A549 (cell line): ENCODE measurements around the gene HBG2. TPM values are rescaled to one million over a fixed set of nuclear protein-coding genes. Genes with fewer than 3 reads are reported as not detected.
"Not testable (repeated sequence)": the region's sequence is repeated elsewhere in the genome, so short reads cannot be mapped to it uniquely, and the experiment has no call there.

ENCODE experiments used
- ATAC-seq, 2 experiments: fragments of 200-7000 bp in 1 of 2; fragments of >200 bp in 1 of 2; cut with Nextera tagmentation in 1 of 2; cut with Tn5 transposase in 1 of 2; 3 replicates each; pipeline versions ENCODE4 v1.8.0 to v1.9.1; 2018 to 2020; ENCODE audit warnings: mild to moderate bottlenecking in 1 of 2, moderate library complexity in 1 of 2
- CTCF ChIA-PET: fragments of 300-600 bp; sonication (Branson Sonifier 250); formaldehyde crosslinking; extraction: SDS; loops from one replicate; lab custom pipeline; 2021; ENCODE audit warnings: antibody characterized with exemption, inconsistent platforms; lab: Yijun Ruan, JAX
- POLR2A ChIA-PET: fragments of 350-600 bp; formaldehyde crosslinking; extraction: SDS; loops from one replicate; lab custom pipeline; 2021; ENCODE audit warnings: antibody characterized with exemption, inconsistent platforms; lab: Yijun Ruan, JAX
- DNase-seq, 2 experiments: peaks; one replicate each; pipeline versions ENCODE4 v3.0.0 to v3.0.0-alpha.2; 2011 to 2016; ENCODE audit warnings: low read depth in 1 of 2, low spot score in 1 of 2
- FAIRE-seq: peaks from 2 replicates; lab custom pipeline; 2011; peaks lifted over from hg19 to GRCh38; lab: Jason Lieb, UNC
- H3K27ac ChIP-seq, 2 experiments: fragments of >200 bp; sonication (Bioruptor Twin); formaldehyde crosslinking; 3 replicates each; pipeline ENCODE4 v1.5.1; 2016 to 2017
- H3K4me1 ChIP-seq: fragments of >200 bp; sonication (Bioruptor Twin); formaldehyde crosslinking; 3 replicates; pipeline ENCODE4 v1.6.1; 2016
- H3K4me2 ChIP-seq: fragments of >200 bp; sonication (Bioruptor Twin); formaldehyde crosslinking; 3 replicates; pipeline ENCODE4 v1.6.1; 2016
- H3K4me3 ChIP-seq: fragments of >200 bp; sonication (Bioruptor Twin); formaldehyde crosslinking; 3 replicates; pipeline ENCODE4 v1.5.1; 2016
- H3K9me3 ChIP-seq: fragments of >200 bp; sonication (Bioruptor Twin); formaldehyde crosslinking; 3 replicates; pipeline ENCODE4 v1.6.1; 2016
- CBX2 ChIP-seq: fragments of 200-600 bp; sonication (generic); IDR thresholded peaks from 2 replicates; pipeline ENCODE4 v1.6.1; 2016; ENCODE audit warnings: low read depth, mild to moderate bottlenecking, borderline replicate concordance
- CBX8 ChIP-seq: fragments of 200-600 bp; sonication (generic); IDR thresholded peaks from 2 replicates; pipeline ENCODE4 v1.6.1; 2016
- CHD4 ChIP-seq: fragments of 200-600 bp; sonication (generic); IDR thresholded peaks from 2 replicates; pipeline ENCODE4 v1.6.1; 2016; ENCODE audit warnings: antibody characterized with exemption, mild to moderate bottlenecking, borderline replicate concordance
- ESRRA ChIP-seq: fragments of 150-350 bp; IDR thresholded peaks from 2 replicates; pipeline ENCODE4 v1.6.1; 2014; ENCODE audit warnings: mild to moderate bottlenecking, low read length, borderline replicate concordance
- FOSB ChIP-seq: fragments of 250-450 bp; sonication (Bioruptor Pico); IDR thresholded peaks from 2 replicates; pipeline ENCODE4 v1.5.0; 2020; ENCODE audit warnings: mild to moderate bottlenecking, moderate library complexity
- FOXS1 ChIP-seq: fragments of 250-450 bp; sonication (Bioruptor Pico); IDR thresholded peaks from 2 replicates; pipeline ENCODE4 v1.5.0; 2020; ENCODE audit warnings: mild to moderate bottlenecking, moderate library complexity
- HOXA7 ChIP-seq: fragments of 250-450 bp; sonication (Bioruptor Pico); IDR thresholded peaks from 2 replicates; pipeline ENCODE4 v1.5.0; 2020; ENCODE audit warnings: mild to moderate bottlenecking, moderate library complexity
- HOXB13 ChIP-seq: fragments of 250-450 bp; sonication (Bioruptor Pico); IDR thresholded peaks from 2 replicates; pipeline ENCODE4 v1.5.0; 2020; ENCODE audit warnings: low read depth, mild to moderate bottlenecking, moderate library complexity
- MAZ ChIP-seq: fragments of 150-350 bp; IDR thresholded peaks from 2 replicates; pipeline ENCODE4 v1.6.1; 2014; ENCODE audit warnings: antibody characterized with exemption, low read depth, low read length, borderline replicate concordance
- MYC ChIP-seq: IDR thresholded peaks from 2 replicates; pipeline ENCODE4 v1.6.1; 2012; ENCODE audit warnings: mild to moderate bottlenecking, inconsistent platforms, low read length, improper control_type of control experiment, borderline replicate concordance
- NPAS2 ChIP-seq: fragments of 250-450 bp; sonication (Bioruptor Pico); IDR thresholded peaks from 2 replicates; pipeline ENCODE4 v1.8.0; 2022; ENCODE audit warnings: mild to moderate bottlenecking, moderate library complexity, borderline replicate concordance
- PHF8 ChIP-seq: fragments of 200-600 bp; sonication (generic); IDR thresholded peaks from 2 replicates; pipeline ENCODE4 v1.6.1; 2016; ENCODE audit warnings: low read depth, mild to moderate bottlenecking, antibody characterized with exemption, moderate library complexity, borderline replicate concordance
- RAD21 ChIP-seq, 2 experiments: fragments of >200 bp in 1 of 2; sonication (Bioruptor Twin) in 1 of 2; formaldehyde crosslinking in 1 of 2; IDR thresholded peaks in 1 of 2; conservative IDR thresholded peaks in 1 of 2; 2 replicates in 1 of 2; 3 replicates in 1 of 2; pipeline ENCODE4 v1.6.1; 2012 to 2018; ENCODE audit warnings: inconsistent platforms in 1 of 2
- RCOR1 ChIP-seq: fragments of 150-350 bp; IDR thresholded peaks from 2 replicates; pipeline ENCODE4 v1.6.1; 2014; ENCODE audit warnings: antibody characterized with exemption, low read length, low read depth
- RFX5 ChIP-seq: fragments of 450-650 bp; IDR thresholded peaks from 2 replicates; pipeline ENCODE4 v1.7.1; 2014; ENCODE audit warnings: antibody characterized with exemption, mild to moderate bottlenecking, moderate library complexity
- TP53 ChIP-seq: fragments of 250-450 bp; sonication (Bioruptor Pico); IDR thresholded peaks from 2 replicates; pipeline ENCODE4 v1.5.0; 2021; ENCODE audit warnings: mild to moderate bottlenecking, moderate library complexity
- ZC3H11A ChIP-seq: fragments of 450-650 bp; IDR thresholded peaks from 2 replicates; pipeline ENCODE4 v1.6.1; 2014; ENCODE audit warnings: antibody characterized with exemption, mild to moderate bottlenecking
- ZFP36 ChIP-seq: fragments of 450-650 bp; IDR thresholded peaks from 2 replicates; pipeline ENCODE4 v1.6.1; 2014; ENCODE audit warnings: borderline replicate concordance; ENCODE audit not compliant: partially characterized antibody
- WGBS: methylation state at CpG from one replicate; pipeline ENCODE4 v1.1.6; 2017; ENCODE audit errors: missing lambda C conversion rate; 5-methylcytosine and 5-hydroxymethylcytosine counted together
- polyA plus RNA-seq, 4 experiments: library from polyadenylated mRNA; depleted of rRNA in 3 of 4; stranded (reverse); fragments of >200 nt; fragmentation: RNase III in 1 of 4; extraction: RNeasy Plus Mini Kit Qiagen cat#74134 plus additional on column Dnase treatment in 1 of 4; gene quantifications; 2 replicates in 3 of 4; 3 replicates in 1 of 4; pipeline ENCODE4 v1.2.3, GENCODE V29; 2011 to 2017
- TF ChIP-seq, protein P1 (sequence below): fragments of >200 bp; sonication (Bioruptor Twin); formaldehyde crosslinking; IDR thresholded peaks from 3 replicates; pipeline ENCODE4 v1.5.1; 2016
- TF ChIP-seq, protein P2 (sequence below): fragments of 250-450 bp; sonication (Bioruptor Pico); IDR thresholded peaks from 2 replicates; pipeline ENCODE4 v1.5.0; 2020; ENCODE audit warnings: low read depth, mild to moderate bottlenecking, moderate library complexity
- TF ChIP-seq, protein P3 (sequence below): fragments of 200-600 bp; sonication (generic); IDR thresholded peaks from 2 replicates; pipeline ENCODE4 v1.6.1; 2016; ENCODE audit warnings: antibody characterized with exemption, mild to moderate bottlenecking, moderate library complexity

Gene HBG2
- polyA plus RNA-seq, 2 of the 4 experiments (the other 2 are of a cell fraction): not detected

DNA sequence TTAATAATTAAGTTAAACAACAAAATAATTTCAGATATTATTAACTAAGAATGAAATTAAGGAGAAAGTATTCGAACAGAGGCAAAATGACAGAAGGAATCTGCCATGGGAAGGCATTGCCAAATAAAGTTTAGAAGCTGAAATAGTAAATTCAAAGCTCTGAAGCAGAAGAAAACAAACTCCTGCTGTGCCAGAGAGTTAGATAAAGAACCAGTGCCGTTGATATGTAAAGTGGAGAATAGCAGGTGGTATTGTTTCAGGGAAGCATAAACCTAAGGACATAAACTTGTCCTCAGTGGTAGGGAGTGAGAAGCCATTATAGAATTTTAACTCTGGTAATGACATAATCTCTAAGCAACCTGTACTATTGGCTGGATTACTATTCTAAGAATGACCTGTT is 2.7 kb upstream of the HBG2 start:
- Histone ChIP-seq H3K4me2 (no peak overlapping the region), H3K27ac (no peak overlapping the region), H3K9me3 (no peaks in the 10 kb centered on the region), H3K4me3 (no peak overlapping the region), H3K4me1 (no peaks in the 10 kb centered on the region)
- no peak for FAIRE-seq
- TF ChIP-seq RFX5: no peak
- DNase-seq: no peak
- WGBS: 16% methylated on average over 2 of the region's 2 CpGs
- ChIA-PET CTCF (no interaction called here), POLR2A (no interaction called here)
- ATAC-seq: no peak

DNA sequence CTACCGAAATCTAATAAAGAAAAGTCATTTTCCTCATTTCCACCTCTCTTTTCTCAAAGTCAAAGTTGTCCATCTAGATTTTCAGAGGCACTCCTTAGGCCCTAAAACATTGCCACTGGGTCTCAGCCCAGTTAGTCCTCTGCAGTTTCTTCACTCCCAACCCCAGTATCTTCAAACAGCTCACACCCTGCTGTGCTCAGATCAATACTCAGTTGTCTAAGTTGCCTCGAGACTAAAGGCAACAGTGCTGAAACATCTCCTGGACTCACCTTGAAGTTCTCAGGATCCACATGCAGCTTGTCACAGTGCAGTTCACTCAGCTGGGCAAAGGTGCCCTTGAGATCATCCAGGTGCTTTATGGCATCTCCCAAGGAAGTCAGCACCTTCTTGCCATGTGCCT is 558 bp downstream of the HBG2 start:
- ATAC-seq, FAIRE-seq, DNase-seq, H3K9me3 ChIP-seq, H3K4me1 ChIP-seq, H3K4me3 ChIP-seq, CTCF ChIA-PET, POLR2A ChIA-PET, H3K27ac ChIP-seq, H3K4me2 ChIP-seq: not testable (repeated sequence)
- 24% methylated on average over 2 of the region's 2 CpGs for WGBS

DNA sequence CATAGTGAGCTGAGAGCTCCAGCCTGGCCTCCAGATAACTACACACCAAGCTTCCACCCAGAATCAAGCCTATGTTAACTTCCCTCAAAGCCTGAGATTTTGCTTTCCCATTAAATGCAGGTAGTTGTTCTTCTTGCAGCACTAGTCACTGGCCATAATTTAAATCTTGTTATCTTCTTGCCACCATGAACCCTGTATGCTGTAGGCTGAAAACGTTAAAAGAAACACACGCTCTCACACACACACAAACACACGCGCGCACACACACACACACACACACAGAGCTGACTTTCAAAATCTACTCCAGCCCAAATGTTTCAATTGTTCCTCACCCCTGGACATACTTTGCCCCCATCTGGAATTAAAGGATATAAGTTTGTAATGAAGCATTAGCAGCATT is 1.1 kb downstream of the HBG2 start:
- H3K9me3 ChIP-seq, H3K4me3 ChIP-seq, POLR2A ChIA-PET, FAIRE-seq, DNase-seq, H3K4me2 ChIP-seq, H3K27ac ChIP-seq, CTCF ChIA-PET, H3K4me1 ChIP-seq, ATAC-seq: not testable (repeated sequence)
- WGBS: 72% methylated on average over 5 of the region's 5 CpGs

DNA sequence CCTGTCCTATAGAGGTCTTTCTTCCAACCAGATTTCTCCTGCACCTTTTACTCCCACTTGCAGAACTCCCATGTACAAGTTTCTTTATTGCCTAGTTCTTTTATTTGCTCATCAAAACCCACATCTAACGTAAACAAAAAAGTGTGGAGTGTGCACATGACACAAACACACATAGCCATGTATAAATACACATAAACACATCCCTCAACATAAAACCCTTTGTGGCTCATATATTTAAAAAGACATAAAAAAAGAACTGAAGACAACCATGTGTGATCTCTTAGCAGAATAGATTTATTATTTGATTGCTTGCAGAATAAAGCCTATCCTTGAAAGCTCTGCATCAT is 1.7 kb downstream of the HBG2 start:
- TF ChIP-seq CHD4: no peak
- TF ChIP-seq RAD21 (conservative IDR thresholded peaks at IDR 0.05 in 1 of 2, IDR thresholded peaks at IDR 0.05 in 1 of 2): no peak
- no peak for TF ChIP-seq ZC3H11A
- TF ChIP-seq CBX2: no peak
- TF ChIP-seq, protein P1, sequence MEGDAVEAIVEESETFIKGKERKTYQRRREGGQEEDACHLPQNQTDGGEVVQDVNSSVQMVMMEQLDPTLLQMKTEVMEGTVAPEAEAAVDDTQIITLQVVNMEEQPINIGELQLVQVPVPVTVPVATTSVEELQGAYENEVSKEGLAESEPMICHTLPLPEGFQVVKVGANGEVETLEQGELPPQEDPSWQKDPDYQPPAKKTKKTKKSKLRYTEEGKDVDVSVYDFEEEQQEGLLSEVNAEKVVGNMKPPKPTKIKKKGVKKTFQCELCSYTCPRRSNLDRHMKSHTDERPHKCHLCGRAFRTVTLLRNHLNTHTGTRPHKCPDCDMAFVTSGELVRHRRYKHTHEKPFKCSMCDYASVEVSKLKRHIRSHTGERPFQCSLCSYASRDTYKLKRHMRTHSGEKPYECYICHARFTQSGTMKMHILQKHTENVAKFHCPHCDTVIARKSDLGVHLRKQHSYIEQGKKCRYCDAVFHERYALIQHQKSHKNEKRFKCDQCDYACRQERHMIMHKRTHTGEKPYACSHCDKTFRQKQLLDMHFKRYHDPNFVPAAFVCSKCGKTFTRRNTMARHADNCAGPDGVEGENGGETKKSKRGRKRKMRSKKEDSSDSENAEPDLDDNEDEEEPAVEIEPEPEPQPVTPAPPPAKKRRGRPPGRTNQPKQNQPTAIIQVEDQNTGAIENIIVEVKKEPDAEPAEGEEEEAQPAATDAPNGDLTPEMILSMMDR: no peak
- no peak for TF ChIP-seq ESRRA
- no peak for TF ChIP-seq FOXS1 (CRISPR knock-in tag)
- no peak for TF ChIP-seq MAZ
- TF ChIP-seq, protein P2, sequence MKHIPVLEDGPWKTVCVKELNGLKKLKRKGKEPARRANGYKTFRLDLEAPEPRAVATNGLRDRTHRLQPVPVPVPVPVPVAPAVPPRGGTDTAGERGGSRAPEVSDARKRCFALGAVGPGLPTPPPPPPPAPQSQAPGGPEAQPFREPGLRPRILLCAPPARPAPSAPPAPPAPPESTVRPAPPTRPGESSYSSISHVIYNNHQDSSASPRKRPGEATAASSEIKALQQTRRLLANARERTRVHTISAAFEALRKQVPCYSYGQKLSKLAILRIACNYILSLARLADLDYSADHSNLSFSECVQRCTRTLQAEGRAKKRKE (CRISPR knock-in tag): no peak
- TF ChIP-seq CBX8: no peak
- no peak for TF ChIP-seq PHF8
- TF ChIP-seq, protein P3, sequence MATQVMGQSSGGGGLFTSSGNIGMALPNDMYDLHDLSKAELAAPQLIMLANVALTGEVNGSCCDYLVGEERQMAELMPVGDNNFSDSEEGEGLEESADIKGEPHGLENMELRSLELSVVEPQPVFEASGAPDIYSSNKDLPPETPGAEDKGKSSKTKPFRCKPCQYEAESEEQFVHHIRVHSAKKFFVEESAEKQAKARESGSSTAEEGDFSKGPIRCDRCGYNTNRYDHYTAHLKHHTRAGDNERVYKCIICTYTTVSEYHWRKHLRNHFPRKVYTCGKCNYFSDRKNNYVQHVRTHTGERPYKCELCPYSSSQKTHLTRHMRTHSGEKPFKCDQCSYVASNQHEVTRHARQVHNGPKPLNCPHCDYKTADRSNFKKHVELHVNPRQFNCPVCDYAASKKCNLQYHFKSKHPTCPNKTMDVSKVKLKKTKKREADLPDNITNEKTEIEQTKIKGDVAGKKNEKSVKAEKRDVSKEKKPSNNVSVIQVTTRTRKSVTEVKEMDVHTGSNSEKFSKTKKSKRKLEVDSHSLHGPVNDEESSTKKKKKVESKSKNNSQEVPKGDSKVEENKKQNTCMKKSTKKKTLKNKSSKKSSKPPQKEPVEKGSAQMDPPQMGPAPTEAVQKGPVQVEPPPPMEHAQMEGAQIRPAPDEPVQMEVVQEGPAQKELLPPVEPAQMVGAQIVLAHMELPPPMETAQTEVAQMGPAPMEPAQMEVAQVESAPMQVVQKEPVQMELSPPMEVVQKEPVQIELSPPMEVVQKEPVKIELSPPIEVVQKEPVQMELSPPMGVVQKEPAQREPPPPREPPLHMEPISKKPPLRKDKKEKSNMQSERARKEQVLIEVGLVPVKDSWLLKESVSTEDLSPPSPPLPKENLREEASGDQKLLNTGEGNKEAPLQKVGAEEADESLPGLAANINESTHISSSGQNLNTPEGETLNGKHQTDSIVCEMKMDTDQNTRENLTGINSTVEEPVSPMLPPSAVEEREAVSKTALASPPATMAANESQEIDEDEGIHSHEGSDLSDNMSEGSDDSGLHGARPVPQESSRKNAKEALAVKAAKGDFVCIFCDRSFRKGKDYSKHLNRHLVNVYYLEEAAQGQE: no peak
- TF ChIP-seq FOSB (CRISPR knock-in tag): no peak
- no peak for TF ChIP-seq HOXA7 (CRISPR knock-in tag)
- TF ChIP-seq TP53 (CRISPR knock-in tag): no peak
- TF ChIP-seq NPAS2 (CRISPR knock-in tag): no peak
- TF ChIP-seq RCOR1: no peak
- TF ChIP-seq ZFP36: no peak
- TF ChIP-seq MYC: no peak
- TF ChIP-seq HOXB13 (CRISPR knock-in tag): no peak
- 2% methylated on average over 1 of the region's 1 CpG for WGBS
- FAIRE-seq: no peak
- POLR2A ChIA-PET: no interaction called here
- no peak for ATAC-seq
- no peak for DNase-seq
- H3K27ac ChIP-seq: no peak overlapping the region
- CTCF ChIA-PET: no interaction called here
- no peaks in the 10 kb centered on the region for H3K4me1 ChIP-seq
- H3K9me3 ChIP-seq: no peaks in the 10 kb centered on the region
- H3K4me2 ChIP-seq: no peak overlapping the region
- H3K4me3 ChIP-seq: no peak overlapping the region
